T-helper 1 cell (primary cell): Measurements from ENCODE around the gene GPR137.
"Not testable (repeated sequence)": the region's sequence is repeated elsewhere in the genome, so short reads cannot be mapped to it uniquely, and the experiment has no call there.

Experiments
- DNase-seq, 5 donors: peaks; one replicate each; pipeline ENCODE4 v3.0.0-alpha.2; 2012 to 2020
- total RNA-seq, 4 donors: gene quantifications; one replicate each; lab custom pipeline; 2026; lab: John Stamatoyannopoulos, UW

GPR137 gene, protein sequence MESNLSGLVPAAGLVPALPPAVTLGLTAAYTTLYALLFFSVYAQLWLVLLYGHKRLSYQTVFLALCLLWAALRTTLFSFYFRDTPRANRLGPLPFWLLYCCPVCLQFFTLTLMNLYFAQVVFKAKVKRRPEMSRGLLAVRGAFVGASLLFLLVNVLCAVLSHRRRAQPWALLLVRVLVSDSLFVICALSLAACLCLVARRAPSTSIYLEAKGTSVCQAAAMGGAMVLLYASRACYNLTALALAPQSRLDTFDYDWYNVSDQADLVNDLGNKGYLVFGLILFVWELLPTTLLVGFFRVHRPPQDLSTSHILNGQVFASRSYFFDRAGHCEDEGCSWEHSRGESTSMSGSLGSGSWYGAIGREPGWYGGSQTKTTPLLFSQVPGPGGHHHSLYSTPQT
- 17.9 to 21.7 (median 20.1) reads per million in 4 donors for total RNA-seq

DNA sequence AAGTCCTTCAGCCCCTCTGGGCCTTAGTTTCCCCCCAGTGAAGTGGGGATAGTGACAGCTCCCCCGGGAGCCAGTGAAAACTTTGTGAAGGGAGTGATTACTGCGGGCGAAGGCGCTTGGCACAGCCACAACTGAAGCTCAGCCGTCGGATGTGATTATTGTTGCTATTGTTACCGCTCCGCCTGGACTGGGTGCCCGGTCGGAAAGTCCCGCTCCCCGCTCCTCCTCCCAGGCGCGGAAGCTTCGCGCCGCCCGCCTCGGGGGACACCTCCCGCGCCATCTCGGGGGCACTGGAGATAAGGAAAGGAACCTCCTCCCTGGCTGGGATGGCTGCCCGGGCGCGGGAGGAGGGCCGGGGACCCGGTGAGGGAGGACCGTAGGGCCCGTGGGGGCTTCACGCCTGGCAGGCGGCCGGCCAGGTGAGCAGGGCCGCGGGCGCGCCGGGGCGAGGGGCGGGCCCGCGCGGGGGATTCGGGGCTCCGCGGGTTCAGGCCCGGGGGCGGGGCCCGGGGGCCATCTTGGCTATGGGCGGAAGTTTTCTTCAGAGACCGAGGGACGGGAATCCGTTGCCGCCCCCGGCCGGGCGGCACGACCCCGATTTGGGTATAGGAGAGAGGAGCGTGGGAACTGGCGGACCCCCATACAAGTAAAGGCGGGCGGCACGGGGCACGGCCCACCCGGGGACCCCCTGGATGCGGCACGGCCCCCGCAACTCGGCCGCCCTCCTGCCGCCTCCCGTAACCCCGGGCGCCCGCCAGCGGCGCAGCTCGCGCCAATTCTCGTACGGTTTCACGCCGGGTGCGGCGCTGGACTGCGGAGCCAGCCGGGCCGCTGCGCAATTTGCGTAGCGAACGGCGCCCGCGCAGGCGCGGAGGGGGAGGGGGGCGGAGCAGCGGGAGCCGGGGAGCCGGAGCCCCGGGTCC is at the start of gene GPR137:
GPR137 (plus strand) TSS at position 887 of the 923 bp plus-strand sequence. CDS start 677 bp downstream, outside the sequence.
- DNase-seq, result peak; percentile 78 to 88 (median 87)

DNA sequence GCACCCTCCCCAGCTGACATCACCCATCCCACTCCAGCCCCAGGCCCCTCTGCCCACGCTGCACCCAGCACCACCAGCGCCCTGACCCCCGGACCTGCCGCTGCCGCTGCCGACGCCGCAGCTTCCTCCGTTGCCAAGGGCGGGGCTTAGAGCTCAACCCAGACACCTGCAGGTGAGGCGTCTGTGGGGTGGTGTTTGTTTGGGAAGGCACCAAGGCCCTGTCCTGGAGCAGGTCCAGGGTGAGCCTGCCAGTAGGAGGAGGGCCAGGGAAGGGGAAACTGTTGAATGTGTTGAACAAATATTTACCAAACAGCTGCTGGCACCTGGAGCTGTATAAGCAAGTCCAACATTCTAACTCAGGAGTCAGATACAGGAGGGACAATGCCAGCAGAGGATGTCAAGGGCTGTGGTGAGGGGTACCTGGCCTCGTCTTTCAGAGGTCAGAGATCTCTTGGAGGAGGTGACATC is 48.1 kb upstream of the GPR137 start:
- no peak for DNase-seq

- DNase-seq, result no peak
Measured at GRCh38 chr11:64238076-64238475, 47.6 kb upstream of the GPR137 start.

- DNase-seq, result no peak
Measured at GRCh38 chr11:64238999-64239398, 46.6 kb upstream of the GPR137 start.

- DNase-seq, result no peak
Measured at GRCh38 chr11:64239662-64240434, 45.8 kb upstream of the GPR137 start.

GRCh38 chr11:64240435-64241240 is 45.0 kb upstream of the GPR137 start, which contains the start of gene FKBP2:
FKBP2 (plus strand) TSS chr11:64241095; CDS start chr11:64242388, 1,293 bp downstream.
- peak; percentile 96 to 99 (median 98) for DNase-seq

GRCh38 chr11:64241241-64241490 is 44.5 kb upstream of the GPR137 start:
- peak in 4 of 5 donors; percentile 99 to 100 (median 99) for DNase-seq

DNA sequence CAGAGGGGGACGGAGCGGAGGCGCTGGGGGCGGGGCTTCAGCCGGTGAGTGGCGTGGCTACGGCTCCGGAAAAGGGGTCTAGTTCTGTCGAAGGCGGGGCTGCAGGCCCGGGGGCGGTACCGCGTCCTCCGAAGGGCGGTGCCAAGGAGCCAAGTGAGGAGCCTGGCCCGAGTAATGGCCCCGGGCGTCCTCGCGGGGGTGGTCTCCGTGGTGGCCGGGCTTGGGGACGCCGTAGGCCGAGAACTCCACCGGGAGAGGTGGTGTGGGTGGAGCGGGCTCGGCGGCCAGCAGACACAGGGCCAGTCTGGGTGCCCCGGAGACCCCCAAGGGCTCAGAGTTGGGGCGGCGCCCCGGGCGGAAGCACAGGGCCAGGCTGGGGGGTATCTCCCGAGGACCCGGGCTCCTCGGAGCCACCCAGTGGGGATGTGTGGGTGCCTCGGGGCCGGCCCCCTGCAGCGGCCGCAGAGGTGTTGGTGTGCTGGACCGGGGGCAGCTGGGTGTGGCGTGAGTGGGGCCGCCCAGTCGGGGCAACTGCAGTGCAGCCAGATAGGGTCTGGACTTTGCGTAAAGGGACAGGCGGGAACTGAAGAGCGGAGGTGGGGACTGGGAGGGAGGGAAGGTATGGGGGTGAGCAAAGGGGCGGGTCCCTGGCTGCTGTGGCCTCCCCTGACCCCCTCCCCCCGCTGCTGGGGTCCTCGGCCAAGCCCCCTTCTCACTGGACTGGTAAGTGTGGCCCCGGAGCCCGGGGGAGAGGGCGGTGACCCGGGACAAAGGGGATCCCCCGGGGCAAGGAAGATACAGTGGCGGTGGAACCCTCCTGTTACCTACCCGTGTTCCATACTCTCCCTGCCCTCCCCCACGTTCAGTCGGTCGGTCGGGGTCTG is 43.9 kb upstream of the GPR137 start:
- peak in 1 of 5 donors; percentile 99 for DNase-seq

DNA sequence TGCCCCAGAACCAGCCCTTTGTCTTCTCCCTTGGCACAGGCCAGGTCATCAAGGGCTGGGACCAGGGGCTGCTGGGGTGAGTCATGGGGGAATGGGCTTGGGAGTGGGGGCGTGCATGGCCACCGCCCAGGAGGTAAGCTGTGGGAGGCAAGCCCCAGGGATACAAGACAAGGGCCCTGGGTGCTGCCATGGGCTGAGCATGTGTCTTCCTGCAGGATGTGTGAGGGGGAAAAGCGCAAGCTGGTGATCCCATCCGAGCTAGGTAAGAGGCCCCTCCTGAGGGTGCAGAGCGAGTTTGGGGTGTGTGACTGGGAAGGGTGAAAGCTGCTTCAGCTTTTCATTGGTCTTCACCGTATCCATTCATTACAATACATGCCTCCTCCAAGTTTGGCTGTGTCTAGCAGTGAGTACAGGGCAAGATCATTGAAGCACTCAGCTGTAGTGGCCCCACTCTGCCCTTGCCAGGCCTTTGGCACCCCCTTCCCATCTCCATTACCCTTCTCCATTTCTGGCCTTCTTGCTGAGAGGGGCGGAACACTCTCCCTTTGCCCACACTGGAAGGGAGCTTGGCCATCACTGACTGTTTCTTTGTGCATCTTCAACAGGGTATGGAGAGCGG is 42.3 kb upstream of the GPR137 start:
- DNase-seq, result no peak

GRCh38 chr11:64244107-64244506 is 41.5 kb upstream of the GPR137 start:
- no peak for DNase-seq

- DNase-seq, result no peak
Measured at GRCh38 chr11:64244966-64245365, 40.7 kb upstream of the GPR137 start.

- DNase-seq, result peak in 1 of 5 donors; percentile 30
Measured at GRCh38 chr11:64245401-64245796, 40.2 kb upstream of the GPR137 start.

GRCh38 chr11:64245797-64246620 is 39.6 kb upstream of the GPR137 start:
- peak in 4 of 5 donors; percentile 37 to 67 (median 52) for DNase-seq

- not testable (repeated sequence) for DNase-seq
Measured at GRCh38 chr11:64246621-64246870, 39.1 kb upstream of the GPR137 start.

- peak; percentile 65 to 80 (median 71) for DNase-seq
Measured at GRCh38 chr11:64246871-64247728, 38.5 kb upstream of the GPR137 start, which contains the start of gene PPP1R14B. PPP1R14B (minus strand) TSS chr11:64246943; CDS start chr11:64246673, 270 bp downstream.

DNA sequence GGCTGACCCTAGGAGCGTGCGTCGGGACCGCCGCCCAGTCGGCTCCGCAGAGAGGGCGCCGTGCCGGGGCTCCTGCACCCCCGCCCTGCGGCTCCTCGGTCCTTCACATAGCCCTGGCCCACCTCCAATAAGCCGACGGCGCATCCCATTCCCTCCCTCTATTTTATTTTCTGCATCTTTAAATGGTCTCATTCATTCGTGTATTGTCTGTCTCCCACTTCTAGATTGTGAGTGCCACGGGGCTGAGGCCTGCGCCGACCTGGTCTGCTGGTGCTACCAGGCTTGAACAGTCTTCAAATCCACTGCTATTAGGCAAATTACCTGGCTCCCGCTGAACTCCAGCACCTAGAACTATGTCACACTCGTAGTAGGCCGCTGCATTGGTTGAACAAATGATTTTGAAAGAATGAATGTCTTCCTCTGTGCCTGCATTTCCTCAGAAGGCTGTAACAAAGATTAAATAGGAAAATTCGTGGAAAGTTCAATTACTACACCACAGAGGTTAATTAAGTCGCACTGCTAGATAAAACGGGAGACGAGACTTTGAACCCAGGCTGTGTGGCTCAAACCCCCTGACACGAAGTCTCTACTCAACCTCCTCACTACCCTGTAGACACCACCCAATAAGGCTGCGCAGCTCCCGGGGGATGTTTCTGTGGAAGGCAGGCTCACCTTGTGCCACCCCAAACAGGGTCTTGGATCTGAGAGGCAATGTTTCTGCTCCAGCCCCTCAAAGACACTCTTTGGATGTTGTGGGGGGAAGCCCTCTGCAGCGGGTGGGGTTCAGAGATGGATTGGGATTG is 37.7 kb upstream of the GPR137 start:
- DNase-seq, result no peak

DNA sequence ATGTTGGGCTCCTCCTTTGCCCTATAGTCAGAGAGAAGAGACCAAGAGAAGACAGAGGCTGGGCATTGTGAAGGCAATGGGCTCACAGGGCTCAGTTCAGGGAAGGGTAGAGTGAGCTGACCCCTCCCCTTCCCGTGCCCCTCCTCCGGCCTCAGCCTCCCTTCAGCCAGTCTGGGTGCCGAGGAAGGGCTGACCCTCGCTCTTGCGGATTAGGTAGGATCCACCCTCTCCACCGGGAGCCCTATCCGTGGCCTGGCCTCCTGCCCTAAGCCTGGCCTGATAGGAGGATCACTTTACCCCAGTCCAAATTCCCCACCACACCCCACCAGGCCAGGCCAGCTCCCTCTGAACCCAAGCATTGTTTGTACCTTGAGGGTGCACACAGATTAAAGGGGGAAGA is 37.1 kb upstream of the GPR137 start:
- DNase-seq, result no peak

GRCh38 chr11:64249038-64249437 is 36.6 kb upstream of the GPR137 start:
- no peak for DNase-seq
